Thoracic aorta (tissue), 2 donors: ENCODE results near the gene NECTIN1. TPM values are rescaled to one million over a fixed set of nuclear protein-coding genes. Genes with fewer than 3 reads are reported as not detected.

Source experiments
- ATAC-seq: fragments of 150-250 bp; one replicate; pipeline ENCODE4 v1.8.0; 2017; ENCODE audit warnings: low read depth; ENCODE audit not compliant: insufficient number of reproducible peaks, low FRiP score
- DNase-seq: peaks from one replicate; pipeline ENCODE4 v3.0.0-alpha.2; 2020; ENCODE audit warnings: low spot score
- H3K27ac ChIP-seq, 2 donors: fragments of 200-600 bp; sonication (generic); 1 replicate in 1 of 2; 2 replicates in 1 of 2; pipeline ENCODE4 v1.5.1; 2016; ENCODE audit warnings: mild to moderate bottlenecking in 2 of 2, moderate library complexity in 2 of 2
- H3K27me3 ChIP-seq: fragments of 200-600 bp; sonication (generic); replicated peaks from 2 replicates; pipeline ENCODE4 v1.6.0; 2016; ENCODE audit warnings: mild to moderate bottlenecking; ENCODE audit not compliant: insufficient read depth
- H3K36me3 ChIP-seq: fragments of 200-600 bp; sonication (generic); one replicate; pipeline ENCODE4 v1.5.1; 2016
- H3K4me1 ChIP-seq, 2 donors: fragments of 200-600 bp; sonication (generic); 1 replicate in 1 of 2; 2 replicates in 1 of 2; pipeline versions ENCODE4 v1.5.1 to v1.6.0; 2016; ENCODE audit warnings: low read depth in 2 of 2, mild to moderate bottlenecking in 1 of 2; ENCODE audit not compliant: control insufficient read depth in 1 of 2
- H3K4me3 ChIP-seq: fragments of 200-600 bp; sonication (generic); 2 replicates; pipeline ENCODE4 v1.5.1; 2016; ENCODE audit warnings: mild to moderate bottlenecking
- H3K9me3 ChIP-seq: fragments of 200-600 bp; sonication (generic); 2 replicates; pipeline ENCODE4 v1.5.1; 2016
- CTCF ChIP-seq: fragments of 200-600 bp; sonication (generic); IDR thresholded peaks from one replicate; pipeline ENCODE4 v1.5.1; 2019; ENCODE audit warnings: antibody characterized with exemption
- total RNA-seq, 2 donors: library from RNA; depleted of rRNA; stranded (reverse); fragments of >200 nt; gene quantifications; one replicate each; pipeline versions ENCODE4 v1.1.0 to v1.2.3, GENCODE V29; 2016

NECTIN1 gene
- total RNA-seq, 2 donors from 2014 or later: 4.2 to 4.4 TPM

- no peak for TF ChIP-seq CTCF
- ATAC-seq (no peak), DNase-seq (no peak)
- Histone ChIP-seq H3K4me3 (no peak overlapping the region), H3K9me3 (no peaks in the 10 kb centered on the region), H3K27ac (no peak overlapping the region), H3K4me1 (peaks cover 4 to 10% of the 10 kb centered on the region in 2 donors), H3K27me3 (no peaks in the 10 kb centered on the region), H3K36me3 (no peaks in the 10 kb centered on the region)
Observed at GRCh38 chr11:119610836-119611426, 118.1 kb downstream of the NECTIN1 start.

DNA sequence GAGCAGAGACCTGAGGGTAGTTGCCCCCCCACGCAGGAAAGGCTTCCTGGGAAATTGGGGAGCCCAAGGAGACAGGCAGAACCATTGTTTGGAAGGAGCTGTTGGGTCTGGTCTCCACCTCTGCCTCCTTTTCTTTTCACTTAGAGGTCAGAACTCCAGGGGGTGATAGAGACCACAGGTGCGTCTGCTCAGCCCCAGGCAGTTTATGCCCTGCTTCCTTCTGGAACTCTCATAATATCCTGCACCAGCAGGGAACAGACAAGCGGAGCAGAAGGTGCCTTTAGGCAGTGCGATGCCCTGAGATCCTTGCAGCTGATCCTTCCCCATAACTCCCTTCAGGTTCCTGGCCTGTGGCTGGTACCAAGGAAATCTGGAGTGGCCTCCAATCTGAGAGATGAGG is 120.2 kb downstream of the NECTIN1 start:
- H3K27ac ChIP-seq: no peak overlapping the region
- H3K9me3 ChIP-seq: no peaks in the 10 kb centered on the region
- H3K36me3 ChIP-seq: no peaks in the 10 kb centered on the region
- TF ChIP-seq CTCF: no peak
- H3K4me1 ChIP-seq: no peaks in the 10 kb centered on the region
- no peaks in the 10 kb centered on the region for H3K27me3 ChIP-seq
- H3K4me3 ChIP-seq: no peak overlapping the region
- ATAC-seq: no peak
- DNase-seq: no peak

GRCh38 chr11:119608201-119608600 is 120.8 kb downstream of the NECTIN1 start:
- Histone ChIP-seq H3K27me3 (no peaks in the 10 kb centered on the region), H3K4me1 (no peaks in the 10 kb centered on the region), H3K4me3 (no peak overlapping the region), H3K27ac (no peak overlapping the region), H3K36me3 (no peaks in the 10 kb centered on the region), H3K9me3 (no peaks in the 10 kb centered on the region)
- ATAC-seq (no peak), DNase-seq (no peak)
- TF ChIP-seq CTCF: no peak

GRCh38 chr11:119607726-119608125 is 121.3 kb downstream of the NECTIN1 start:
- no peaks in the 10 kb centered on the region for H3K4me1 ChIP-seq
- H3K36me3 ChIP-seq: no peaks in the 10 kb centered on the region
- H3K27ac ChIP-seq: no peak overlapping the region
- TF ChIP-seq CTCF: no peak
- no peak for DNase-seq
- H3K27me3 ChIP-seq: no peaks in the 10 kb centered on the region
- no peak for ATAC-seq
- no peak overlapping the region for H3K4me3 ChIP-seq
- no peaks in the 10 kb centered on the region for H3K9me3 ChIP-seq

DNA sequence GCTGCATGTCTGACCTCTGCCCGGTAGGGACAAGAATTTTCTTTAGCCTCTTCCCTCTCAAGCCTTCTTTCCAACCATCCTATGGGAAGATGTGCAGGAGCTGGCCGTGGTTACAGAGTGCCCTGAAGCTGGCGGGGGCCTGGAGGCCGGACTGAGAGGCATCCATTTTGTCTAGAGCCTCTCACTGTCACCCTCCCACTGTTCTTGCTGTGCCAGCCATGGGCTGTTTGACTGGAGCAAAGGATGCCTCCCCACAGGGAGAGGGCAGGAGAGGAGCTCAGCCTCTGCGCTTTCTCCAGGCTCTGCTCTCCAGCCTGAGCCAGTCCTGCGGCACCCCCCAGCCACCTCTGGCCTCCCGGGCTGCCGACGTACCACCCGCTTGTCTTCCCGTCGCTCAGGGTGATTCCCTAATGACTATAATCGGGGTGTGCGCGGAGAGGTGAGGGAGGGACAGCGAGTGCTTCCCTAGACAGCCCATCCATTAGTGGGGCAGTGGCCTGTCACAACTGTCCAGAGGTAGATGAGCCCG is 123.8 kb downstream of the NECTIN1 start:
- DNase-seq (no peak), ATAC-seq (no peak)
- H3K27ac ChIP-seq: no peak overlapping the region
- H3K36me3 ChIP-seq: no peaks in the 10 kb centered on the region
- TF ChIP-seq CTCF: no peak
- H3K27me3 ChIP-seq: no peaks in the 10 kb centered on the region
- H3K4me3 ChIP-seq: no peak overlapping the region
- H3K9me3 ChIP-seq: no peaks in the 10 kb centered on the region
- no peaks in the 10 kb centered on the region for H3K4me1 ChIP-seq
